Astrocyte of the cerebellum (primary cell): Measurements from ENCODE around the gene WDR93.

ENCODE experiments used
- DNase-seq: peaks from one replicate; pipeline ENCODE4 v3.0.0-alpha.2; 2011; ENCODE audit warnings: low read depth
- H3K4me3 ChIP-seq: 2 replicates; pipeline ENCODE4 v1.5.1; 2011; ENCODE audit warnings: mild to moderate bottlenecking, low read depth, low read length, moderate library complexity
- in situ Hi-C: cut with HindIII; loops from 2 replicates; pipeline ENCODE4 v1.10.0; 2017; ENCODE audit warnings: low sequenced_read_pairs
- TF ChIP-seq, protein P1 (sequence below): IDR thresholded peaks from 2 replicates; pipeline ENCODE4 v1.5.1; 2012; ENCODE audit warnings: low read length, low read depth, moderate library complexity, mild to moderate bottlenecking; ENCODE audit errors: missing control alignments

The WDR93 gene

DNA sequence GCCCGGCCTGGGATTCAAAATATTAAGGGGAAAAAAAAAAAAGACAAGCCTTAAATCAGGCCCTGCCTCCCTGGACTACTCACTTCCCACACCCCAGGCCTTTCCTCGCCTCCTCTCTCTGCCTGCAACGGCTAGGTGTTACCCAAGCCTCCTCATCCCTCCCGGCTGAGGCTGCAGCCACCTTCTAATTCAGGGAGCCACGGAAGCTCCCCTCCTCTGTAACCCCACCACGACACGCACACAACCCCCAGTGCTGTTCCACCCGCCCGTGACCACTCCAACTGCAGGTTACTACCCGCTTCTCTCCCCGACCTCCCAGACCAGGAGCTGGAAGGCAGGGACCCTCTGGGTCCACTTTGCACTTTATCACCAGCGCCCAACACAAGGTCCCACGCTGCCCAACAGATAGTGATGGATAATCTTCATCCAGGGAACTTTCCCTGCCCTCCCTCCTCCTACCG, 36.3 kb upstream of the WDR93 start:
- no peak for DNase-seq
- in situ Hi-C loops: no loop called here
- TF ChIP-seq, protein P1, sequence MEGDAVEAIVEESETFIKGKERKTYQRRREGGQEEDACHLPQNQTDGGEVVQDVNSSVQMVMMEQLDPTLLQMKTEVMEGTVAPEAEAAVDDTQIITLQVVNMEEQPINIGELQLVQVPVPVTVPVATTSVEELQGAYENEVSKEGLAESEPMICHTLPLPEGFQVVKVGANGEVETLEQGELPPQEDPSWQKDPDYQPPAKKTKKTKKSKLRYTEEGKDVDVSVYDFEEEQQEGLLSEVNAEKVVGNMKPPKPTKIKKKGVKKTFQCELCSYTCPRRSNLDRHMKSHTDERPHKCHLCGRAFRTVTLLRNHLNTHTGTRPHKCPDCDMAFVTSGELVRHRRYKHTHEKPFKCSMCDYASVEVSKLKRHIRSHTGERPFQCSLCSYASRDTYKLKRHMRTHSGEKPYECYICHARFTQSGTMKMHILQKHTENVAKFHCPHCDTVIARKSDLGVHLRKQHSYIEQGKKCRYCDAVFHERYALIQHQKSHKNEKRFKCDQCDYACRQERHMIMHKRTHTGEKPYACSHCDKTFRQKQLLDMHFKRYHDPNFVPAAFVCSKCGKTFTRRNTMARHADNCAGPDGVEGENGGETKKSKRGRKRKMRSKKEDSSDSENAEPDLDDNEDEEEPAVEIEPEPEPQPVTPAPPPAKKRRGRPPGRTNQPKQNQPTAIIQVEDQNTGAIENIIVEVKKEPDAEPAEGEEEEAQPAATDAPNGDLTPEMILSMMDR: no peak
- H3K4me3 ChIP-seq: peak overlapping the region; percentile 76

DNA sequence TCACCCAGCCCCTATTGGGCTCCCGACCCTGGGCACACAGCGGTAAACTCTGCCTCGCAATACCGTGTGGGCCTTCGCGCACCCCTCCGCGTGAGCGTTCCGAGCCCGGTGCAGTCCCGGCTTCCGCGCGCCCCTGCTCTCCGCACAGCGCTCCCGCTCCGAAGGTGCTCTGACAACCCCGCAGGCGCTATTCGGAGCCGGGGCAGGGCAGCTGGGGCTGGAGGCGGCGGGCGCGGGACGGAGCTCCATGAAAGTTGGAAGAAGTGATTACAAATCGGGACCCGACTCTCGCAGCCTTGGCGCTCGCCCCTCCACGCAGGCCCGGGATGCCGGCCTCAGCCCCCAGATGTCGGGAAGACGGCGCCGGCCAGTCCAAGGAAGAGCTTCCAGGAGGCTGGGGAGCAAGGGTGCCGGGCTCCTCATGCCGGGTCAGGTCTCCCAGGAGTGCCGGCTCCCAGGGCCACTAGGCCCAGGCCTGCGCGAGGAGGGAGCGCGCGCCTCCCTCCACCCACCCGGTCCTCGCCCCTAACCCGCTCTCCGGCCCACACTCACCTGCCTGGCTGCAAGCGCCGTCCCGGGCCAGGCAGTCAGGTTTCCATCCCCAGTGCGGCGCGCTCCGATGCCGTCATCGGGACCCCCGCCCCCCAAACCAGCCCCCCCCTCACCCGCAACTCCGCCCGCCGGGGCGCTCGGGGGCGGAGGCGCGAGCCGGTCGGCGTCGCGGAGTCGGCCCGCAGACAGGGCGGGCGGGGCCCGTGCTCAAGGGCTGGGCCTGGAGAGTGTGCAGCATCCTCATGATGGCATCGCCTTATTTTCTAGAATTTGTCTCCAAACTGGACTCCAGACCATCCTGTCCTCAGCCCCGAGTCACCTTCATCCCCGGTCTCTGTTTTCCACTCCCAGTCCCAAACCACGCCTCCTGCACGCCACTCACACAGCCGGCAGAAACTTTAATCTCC, 35.5 kb upstream of the WDR93 start, which contains the start of gene KIF7:
Gene KIF7 (minus strand): TSS at position 621 of the 959 bp plus-strand sequence. CDS start 2,537 bp downstream, outside the sequence.
- in situ Hi-C loops: no loop called here
- TF ChIP-seq, protein P1: no peak
- H3K4me3 ChIP-seq: peak within 1 kb of the TSS; percentile 76
- DNase-seq: peak; percentile 13

DNA sequence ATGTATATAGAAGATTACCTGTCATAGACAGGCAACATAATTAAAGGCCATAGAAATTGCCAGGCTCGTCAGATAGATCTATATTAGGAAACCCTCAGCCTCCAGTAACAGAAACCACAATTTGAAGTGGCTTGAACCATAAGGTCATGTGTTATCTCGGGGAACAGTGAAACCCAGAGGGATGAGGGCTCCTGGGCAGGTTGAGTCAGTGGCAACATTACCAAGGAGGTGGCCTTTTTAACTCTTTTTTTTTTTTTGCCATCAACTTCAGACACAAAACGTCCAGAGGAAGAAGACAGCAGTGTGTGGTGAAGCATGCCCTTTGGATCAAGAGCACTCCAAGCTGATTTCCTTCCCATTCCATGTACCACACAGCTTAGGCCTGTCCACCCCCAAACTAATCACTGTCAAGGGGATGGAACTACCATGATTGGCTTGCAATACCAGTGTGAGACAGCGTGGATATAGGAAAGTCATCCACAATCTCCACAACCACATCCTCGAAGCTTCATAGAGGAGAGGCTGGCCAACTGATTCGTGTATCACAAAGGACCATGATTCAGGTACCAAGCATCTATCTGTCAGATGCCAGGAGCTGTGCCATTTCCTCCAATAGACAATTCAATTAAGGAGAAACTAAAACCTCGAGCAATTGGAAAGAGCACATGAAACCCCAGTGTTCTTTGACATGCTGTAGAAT, 34.3 kb upstream of the WDR93 start:
- TF ChIP-seq, protein P1: no peak
- H3K4me3 ChIP-seq: no peak overlapping the region
- DNase-seq: no peak
- in situ Hi-C loops: no loop called here

DNA sequence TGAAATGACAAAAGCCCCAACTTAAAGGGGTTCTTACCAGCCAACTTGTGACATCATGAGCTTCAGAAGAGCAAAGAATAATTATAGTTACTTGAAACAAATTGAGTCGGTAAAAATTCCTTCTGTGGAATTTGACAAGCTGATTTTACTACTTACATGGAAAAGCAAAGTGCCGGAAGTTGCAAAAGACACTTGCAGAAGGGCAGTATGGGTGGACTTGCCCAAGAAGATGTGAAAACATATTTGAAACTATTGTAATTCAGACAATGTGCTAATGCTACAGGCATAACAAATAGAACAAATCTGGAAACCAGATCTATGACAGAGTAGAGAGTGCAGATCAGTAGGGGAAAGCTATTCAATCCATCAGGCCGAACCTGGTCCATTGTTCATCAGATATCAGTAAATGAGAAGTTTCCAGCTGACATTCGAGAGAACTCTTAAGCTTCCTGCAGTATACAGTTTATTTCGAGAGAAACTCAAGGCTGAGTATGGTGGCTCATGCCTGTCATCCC, 32.9 kb upstream of the WDR93 start:
- no peak for DNase-seq
- no peak overlapping the region for H3K4me3 ChIP-seq
- TF ChIP-seq, protein P1: no peak
- in situ Hi-C loops: no loop called here

DNA sequence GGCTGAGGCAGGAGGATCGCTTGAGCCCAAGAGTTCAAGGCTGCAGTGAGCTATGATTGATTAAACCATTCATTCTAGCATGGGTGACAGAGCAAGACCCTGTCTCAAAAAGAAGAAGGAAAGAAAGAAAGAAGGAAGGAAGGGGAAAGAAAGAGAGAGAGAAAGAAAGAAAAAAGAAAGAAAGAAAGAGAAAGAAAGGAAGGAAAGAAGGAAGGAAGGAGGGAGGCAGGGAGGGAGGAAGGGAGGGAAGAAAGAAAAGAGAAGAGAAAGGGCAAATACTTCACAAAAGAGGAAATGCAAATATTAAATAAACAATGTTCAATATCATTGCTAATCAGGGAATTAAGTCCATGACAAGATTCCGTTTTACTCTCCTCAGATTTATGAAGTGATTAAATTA, 31.3 kb upstream of the WDR93 start:
- TF ChIP-seq, protein P1: no peak
- in situ Hi-C loops: no loop called here
- DNase-seq: no peak
- no peak overlapping the region for H3K4me3 ChIP-seq

DNA sequence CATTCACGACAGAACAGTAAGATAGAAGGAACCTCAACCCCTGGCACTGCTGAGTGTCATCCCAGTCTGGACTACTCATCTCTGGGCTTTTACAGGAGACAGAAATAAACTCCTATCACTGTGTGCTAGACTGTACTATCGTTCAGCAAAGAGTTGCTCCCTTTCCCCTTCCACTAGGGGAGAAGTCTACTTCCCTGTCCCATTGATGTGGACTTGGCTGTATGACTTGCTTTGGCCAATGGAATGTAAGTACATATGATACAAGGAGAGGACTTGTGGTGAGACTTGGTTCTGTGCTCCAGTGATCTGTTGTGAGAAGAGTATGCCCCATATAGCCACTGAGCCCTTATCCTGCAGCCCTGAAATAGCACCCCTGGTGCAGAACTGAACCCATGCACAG, 30.1 kb upstream of the WDR93 start:
- in situ Hi-C loops: no loop called here
- no peak overlapping the region for H3K4me3 ChIP-seq
- TF ChIP-seq, protein P1: no peak
- no peak for DNase-seq
